GM23338 (cell line): ENCODE data around the gene ARHGEF40. TPM values are rescaled to one million over a fixed set of nuclear protein-coding genes. Genes with fewer than 3 reads are reported as not detected.

Source experiments
- ATAC-seq: fragments of 200-7000 bp; cut with Tn5 transposase; 3 replicates; pipeline ENCODE4 v1.9.1; 2020
- DNase-seq: peaks from one replicate; pipeline ENCODE4 v3.0.0-alpha.2; 2015; ENCODE audit warnings: low spot score
- H2AFZ ChIP-seq: fragments of 200-600 bp; sonication (generic); 2 replicates; pipeline ENCODE4 v1.8.0; 2016; ENCODE audit warnings: antibody characterized with exemption, mild to moderate bottlenecking, moderate library complexity
- H3F3A ChIP-seq: fragments of 200-600 bp; sonication (generic); replicated peaks from 2 replicates; pipeline ENCODE4 v1.8.0; 2017; ENCODE audit warnings: antibody characterized with exemption, mixed run types, low read depth
- H3K27ac ChIP-seq: fragments of 200-600 bp; sonication (generic); 2 replicates; pipeline ENCODE4 v1.6.1; 2016; ENCODE audit warnings: low read depth
- H3K27me3 ChIP-seq: fragments of 200-600 bp; sonication (generic); 2 replicates; pipeline ENCODE4 v1.8.0; 2016; ENCODE audit warnings: mild to moderate bottlenecking, mixed run types, moderate library complexity; ENCODE audit not compliant: insufficient read depth
- H3K36me3 ChIP-seq: fragments of 200-600 bp; sonication (generic); 2 replicates; pipeline ENCODE4 v1.8.0; 2016; ENCODE audit warnings: mild to moderate bottlenecking; ENCODE audit not compliant: insufficient read depth
- H3K4me1 ChIP-seq: fragments of 200-600 bp; sonication (generic); 2 replicates; pipeline ENCODE4 v1.8.0; 2016; ENCODE audit warnings: mild to moderate bottlenecking, moderate library complexity; ENCODE audit not compliant: insufficient read depth
- H3K4me2 ChIP-seq: fragments of 200-600 bp; sonication (generic); 2 replicates; pipeline ENCODE4 v1.7.1; 2017; ENCODE audit warnings: mixed run types
- H3K4me3 ChIP-seq: fragments of 200-600 bp; sonication (generic); 2 replicates; pipeline ENCODE4 v1.6.1; 2016; ENCODE audit warnings: mixed run types
- H3K79me2 ChIP-seq: fragments of 200-600 bp; sonication (generic); replicated peaks from 2 replicates; pipeline ENCODE4 v1.8.0; 2017; ENCODE audit warnings: mild to moderate bottlenecking; ENCODE audit not compliant: insufficient read depth
- H3K9me2 ChIP-seq: fragments of 200-600 bp; sonication (generic); 2 replicates; pipeline ENCODE4 v1.8.0; 2017; ENCODE audit not compliant: insufficient read depth
- H4K20me1 ChIP-seq: fragments of 200-600 bp; sonication (generic); replicated peaks from 2 replicates; pipeline ENCODE4 v1.8.0; 2017; ENCODE audit warnings: mild to moderate bottlenecking; ENCODE audit not compliant: insufficient read depth
- H3K27ac Mint-ChIP-seq: 2 replicates; pipeline ENCODE4 v1.8.0; 2020; ENCODE audit warnings: inconsistent platforms, mild to moderate bottlenecking, moderate library complexity, mixed read lengths
- H3K27me3 Mint-ChIP-seq: 3 replicates; pipeline ENCODE4 v1.8.0; 2022; ENCODE audit warnings: low read depth, mild to moderate bottlenecking, moderate library complexity, mixed read lengths, inconsistent platforms; ENCODE audit not compliant: insufficient read depth, poor library complexity
- H3K36me3 Mint-ChIP-seq: 3 replicates; pipeline ENCODE4 v1.8.0; 2021; ENCODE audit warnings: low read depth, mild to moderate bottlenecking, inconsistent platforms, moderate library complexity, mixed read lengths
- H3K4me1 Mint-ChIP-seq: 3 replicates; pipeline ENCODE4 v1.8.0; 2020; ENCODE audit warnings: mild to moderate bottlenecking, inconsistent platforms, mixed read lengths
- H3K4me3 Mint-ChIP-seq: 3 replicates; pipeline ENCODE4 v1.8.0; 2021; ENCODE audit warnings: moderate library complexity, mild to moderate bottlenecking, inconsistent platforms, mixed read lengths
- H3K9me3 Mint-ChIP-seq: 3 replicates; pipeline ENCODE4 v1.8.0; 2020; ENCODE audit warnings: moderate library complexity, mild to moderate bottlenecking, inconsistent platforms, mixed read lengths
- CREB1 ChIP-seq: fragments of 250-450 bp; sonication (Bioruptor Pico); IDR thresholded peaks from 2 replicates; pipeline ENCODE4 v1.5.0; 2020; ENCODE audit warnings: low read depth, mild to moderate bottlenecking, moderate library complexity
- EZH2 ChIP-seq: fragments of 200-600 bp; sonication (generic); IDR thresholded peaks from one replicate; pipeline ENCODE4 v1.8.0; 2017; ENCODE audit warnings: antibody characterized with exemption, mild to moderate bottlenecking, low read depth; ENCODE audit not compliant: unreplicated experiment
- JUNB ChIP-seq: IDR thresholded peaks from one replicate; pipeline ENCODE4 v1.6.1; 2016; ENCODE audit warnings: antibody characterized with exemption; ENCODE audit not compliant: unreplicated experiment
- NANOG ChIP-seq: IDR thresholded peaks from 2 replicates; pipeline ENCODE4 v1.6.1; 2016; ENCODE audit warnings: antibody characterized with exemption, borderline replicate concordance
- polyA plus RNA-seq: library from polyadenylated mRNA; unstranded; fragments of >200 nt; fragmentation: Nextera tagmentation; extraction: Ambion mirVana; gene quantifications from 2 replicates; pipeline ENCODE4 v1.2.1, GENCODE V29; 2016
- total RNA-seq: library from RNA; depleted of rRNA; stranded (reverse); fragments of >200 nt; shearing (Covaris generic); gene quantifications from 2 replicates; pipeline ENCODE4 v1.2.3, GENCODE V29; 2014
- TF ChIP-seq, protein P1 (sequence below), 2 experiments: fragments of 200-600 bp in 1 of 2; sonication (generic) in 1 of 2; conservative IDR thresholded peaks; 2 replicates each; pipeline versions ENCODE4 v1.5.1 to v1.6.1; 2016 to 2017; ENCODE audit warnings: antibody characterized with exemption in 2 of 2, low read depth in 2 of 2, mild to moderate bottlenecking in 2 of 2, moderate library complexity in 1 of 2
- TF ChIP-seq, protein P2 (sequence below): IDR thresholded peaks from 2 replicates; pipeline ENCODE4 v1.6.1; 2016; ENCODE audit warnings: antibody characterized with exemption
- TF ChIP-seq, protein P3 (sequence below): fragments of 250-450 bp; sonication (Bioruptor Pico); IDR thresholded peaks from 2 replicates; pipeline ENCODE4 v1.5.0; 2020; ENCODE audit warnings: mild to moderate bottlenecking, moderate library complexity

Gene ARHGEF40
- total and polyA plus RNA-seq, 2 experiments from 2014 or later = 17.7 to 44.6 TPM

DNA sequence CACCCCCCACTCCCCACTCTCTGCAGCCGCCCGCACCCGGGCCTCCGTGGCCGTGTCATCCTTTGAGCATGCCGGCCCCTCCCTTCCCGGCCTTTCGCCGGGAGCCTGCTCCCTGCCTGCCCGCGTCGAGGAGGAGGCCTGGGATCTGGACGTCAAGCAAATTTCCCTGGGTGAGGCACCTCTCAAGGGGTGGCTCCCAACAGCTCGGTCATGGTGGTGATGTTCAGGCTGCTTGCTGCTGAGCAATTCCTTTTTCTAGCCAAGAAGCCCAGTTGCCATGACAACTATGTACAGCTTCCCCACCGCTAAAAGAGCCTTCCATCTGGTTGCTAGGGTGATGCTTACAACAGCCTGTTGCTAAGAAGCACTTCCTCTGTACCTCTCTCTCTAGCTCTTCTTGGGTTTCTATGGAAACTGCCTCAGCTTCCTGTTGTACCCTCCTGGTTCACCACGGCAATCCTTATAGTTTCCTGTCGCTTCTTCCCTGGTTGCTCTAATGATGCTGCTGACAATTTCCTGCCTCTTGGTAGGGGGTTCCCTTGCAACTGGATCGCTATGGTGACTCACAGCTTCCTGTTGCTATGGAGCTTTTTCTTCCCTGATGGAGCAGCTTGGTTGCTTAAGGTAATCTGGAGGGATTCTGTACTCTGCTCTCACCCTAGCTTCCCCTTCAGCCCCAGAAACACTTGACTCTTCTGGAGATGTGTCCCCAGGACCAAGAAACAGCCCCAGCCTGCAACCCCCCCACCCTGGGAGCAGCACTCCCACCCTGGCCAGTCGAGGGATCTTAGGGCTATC is 17.4 kb downstream of the ARHGEF40 start:
- Mint-ChIP-seq H3K4me1 (peaks cover 40% of the 10 kb centered on the region), H3K36me3 (peaks cover 86% of the 10 kb centered on the region), H3K9me3 (peaks cover 4% of the 10 kb centered on the region; the same call in 2 of the 3 replicates), H3K27ac (peak overlapping the region; percentile 78; the same call in 1 of the 2 replicates), H3K27me3 (peaks cover 34% of the 10 kb centered on the region), H3K4me3 (no peak overlapping the region)
- Histone ChIP-seq H3K4me3 (no peak overlapping the region), H3K4me1 (peaks cover 12% of the 10 kb centered on the region; the same call in 1 of the 2 replicates), H4K20me1 (peaks cover 22% of the 10 kb centered on the region), H3K9me2 (no peaks in the 10 kb centered on the region), H2AFZ (no peak overlapping the region), H3K27ac (no peak overlapping the region), H3F3A (peaks cover 24% of the 10 kb centered on the region), H3K36me3 (peaks cover 26% of the 10 kb centered on the region), H3K79me2 (peaks cover 3% of the 10 kb centered on the region; the same call in 1 of the 2 replicates), H3K4me2 (no peak overlapping the region), H3K27me3 (no peaks in the 10 kb centered on the region)
- ATAC-seq (peak; percentile 9), DNase-seq (peak; percentile 97)
- TF ChIP-seq, protein P1, sequence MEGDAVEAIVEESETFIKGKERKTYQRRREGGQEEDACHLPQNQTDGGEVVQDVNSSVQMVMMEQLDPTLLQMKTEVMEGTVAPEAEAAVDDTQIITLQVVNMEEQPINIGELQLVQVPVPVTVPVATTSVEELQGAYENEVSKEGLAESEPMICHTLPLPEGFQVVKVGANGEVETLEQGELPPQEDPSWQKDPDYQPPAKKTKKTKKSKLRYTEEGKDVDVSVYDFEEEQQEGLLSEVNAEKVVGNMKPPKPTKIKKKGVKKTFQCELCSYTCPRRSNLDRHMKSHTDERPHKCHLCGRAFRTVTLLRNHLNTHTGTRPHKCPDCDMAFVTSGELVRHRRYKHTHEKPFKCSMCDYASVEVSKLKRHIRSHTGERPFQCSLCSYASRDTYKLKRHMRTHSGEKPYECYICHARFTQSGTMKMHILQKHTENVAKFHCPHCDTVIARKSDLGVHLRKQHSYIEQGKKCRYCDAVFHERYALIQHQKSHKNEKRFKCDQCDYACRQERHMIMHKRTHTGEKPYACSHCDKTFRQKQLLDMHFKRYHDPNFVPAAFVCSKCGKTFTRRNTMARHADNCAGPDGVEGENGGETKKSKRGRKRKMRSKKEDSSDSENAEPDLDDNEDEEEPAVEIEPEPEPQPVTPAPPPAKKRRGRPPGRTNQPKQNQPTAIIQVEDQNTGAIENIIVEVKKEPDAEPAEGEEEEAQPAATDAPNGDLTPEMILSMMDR (conservative IDR thresholded peaks at IDR 0.05; ENCODE audit: low read depth in 2 of 2) = no peak
- TF ChIP-seq JUNB (no peak), NANOG (no peak), EZH2 (no peak), CREB1 (CRISPR knock-in tag) (0 out of 2 replicates have a peak, but pooled peaks have one; percentile 43)
- TF ChIP-seq, protein P2, sequence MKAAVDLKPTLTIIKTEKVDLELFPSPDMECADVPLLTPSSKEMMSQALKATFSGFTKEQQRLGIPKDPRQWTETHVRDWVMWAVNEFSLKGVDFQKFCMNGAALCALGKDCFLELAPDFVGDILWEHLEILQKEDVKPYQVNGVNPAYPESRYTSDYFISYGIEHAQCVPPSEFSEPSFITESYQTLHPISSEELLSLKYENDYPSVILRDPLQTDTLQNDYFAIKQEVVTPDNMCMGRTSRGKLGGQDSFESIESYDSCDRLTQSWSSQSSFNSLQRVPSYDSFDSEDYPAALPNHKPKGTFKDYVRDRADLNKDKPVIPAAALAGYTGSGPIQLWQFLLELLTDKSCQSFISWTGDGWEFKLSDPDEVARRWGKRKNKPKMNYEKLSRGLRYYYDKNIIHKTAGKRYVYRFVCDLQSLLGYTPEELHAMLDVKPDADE = no peak
- TF ChIP-seq, protein P3, sequence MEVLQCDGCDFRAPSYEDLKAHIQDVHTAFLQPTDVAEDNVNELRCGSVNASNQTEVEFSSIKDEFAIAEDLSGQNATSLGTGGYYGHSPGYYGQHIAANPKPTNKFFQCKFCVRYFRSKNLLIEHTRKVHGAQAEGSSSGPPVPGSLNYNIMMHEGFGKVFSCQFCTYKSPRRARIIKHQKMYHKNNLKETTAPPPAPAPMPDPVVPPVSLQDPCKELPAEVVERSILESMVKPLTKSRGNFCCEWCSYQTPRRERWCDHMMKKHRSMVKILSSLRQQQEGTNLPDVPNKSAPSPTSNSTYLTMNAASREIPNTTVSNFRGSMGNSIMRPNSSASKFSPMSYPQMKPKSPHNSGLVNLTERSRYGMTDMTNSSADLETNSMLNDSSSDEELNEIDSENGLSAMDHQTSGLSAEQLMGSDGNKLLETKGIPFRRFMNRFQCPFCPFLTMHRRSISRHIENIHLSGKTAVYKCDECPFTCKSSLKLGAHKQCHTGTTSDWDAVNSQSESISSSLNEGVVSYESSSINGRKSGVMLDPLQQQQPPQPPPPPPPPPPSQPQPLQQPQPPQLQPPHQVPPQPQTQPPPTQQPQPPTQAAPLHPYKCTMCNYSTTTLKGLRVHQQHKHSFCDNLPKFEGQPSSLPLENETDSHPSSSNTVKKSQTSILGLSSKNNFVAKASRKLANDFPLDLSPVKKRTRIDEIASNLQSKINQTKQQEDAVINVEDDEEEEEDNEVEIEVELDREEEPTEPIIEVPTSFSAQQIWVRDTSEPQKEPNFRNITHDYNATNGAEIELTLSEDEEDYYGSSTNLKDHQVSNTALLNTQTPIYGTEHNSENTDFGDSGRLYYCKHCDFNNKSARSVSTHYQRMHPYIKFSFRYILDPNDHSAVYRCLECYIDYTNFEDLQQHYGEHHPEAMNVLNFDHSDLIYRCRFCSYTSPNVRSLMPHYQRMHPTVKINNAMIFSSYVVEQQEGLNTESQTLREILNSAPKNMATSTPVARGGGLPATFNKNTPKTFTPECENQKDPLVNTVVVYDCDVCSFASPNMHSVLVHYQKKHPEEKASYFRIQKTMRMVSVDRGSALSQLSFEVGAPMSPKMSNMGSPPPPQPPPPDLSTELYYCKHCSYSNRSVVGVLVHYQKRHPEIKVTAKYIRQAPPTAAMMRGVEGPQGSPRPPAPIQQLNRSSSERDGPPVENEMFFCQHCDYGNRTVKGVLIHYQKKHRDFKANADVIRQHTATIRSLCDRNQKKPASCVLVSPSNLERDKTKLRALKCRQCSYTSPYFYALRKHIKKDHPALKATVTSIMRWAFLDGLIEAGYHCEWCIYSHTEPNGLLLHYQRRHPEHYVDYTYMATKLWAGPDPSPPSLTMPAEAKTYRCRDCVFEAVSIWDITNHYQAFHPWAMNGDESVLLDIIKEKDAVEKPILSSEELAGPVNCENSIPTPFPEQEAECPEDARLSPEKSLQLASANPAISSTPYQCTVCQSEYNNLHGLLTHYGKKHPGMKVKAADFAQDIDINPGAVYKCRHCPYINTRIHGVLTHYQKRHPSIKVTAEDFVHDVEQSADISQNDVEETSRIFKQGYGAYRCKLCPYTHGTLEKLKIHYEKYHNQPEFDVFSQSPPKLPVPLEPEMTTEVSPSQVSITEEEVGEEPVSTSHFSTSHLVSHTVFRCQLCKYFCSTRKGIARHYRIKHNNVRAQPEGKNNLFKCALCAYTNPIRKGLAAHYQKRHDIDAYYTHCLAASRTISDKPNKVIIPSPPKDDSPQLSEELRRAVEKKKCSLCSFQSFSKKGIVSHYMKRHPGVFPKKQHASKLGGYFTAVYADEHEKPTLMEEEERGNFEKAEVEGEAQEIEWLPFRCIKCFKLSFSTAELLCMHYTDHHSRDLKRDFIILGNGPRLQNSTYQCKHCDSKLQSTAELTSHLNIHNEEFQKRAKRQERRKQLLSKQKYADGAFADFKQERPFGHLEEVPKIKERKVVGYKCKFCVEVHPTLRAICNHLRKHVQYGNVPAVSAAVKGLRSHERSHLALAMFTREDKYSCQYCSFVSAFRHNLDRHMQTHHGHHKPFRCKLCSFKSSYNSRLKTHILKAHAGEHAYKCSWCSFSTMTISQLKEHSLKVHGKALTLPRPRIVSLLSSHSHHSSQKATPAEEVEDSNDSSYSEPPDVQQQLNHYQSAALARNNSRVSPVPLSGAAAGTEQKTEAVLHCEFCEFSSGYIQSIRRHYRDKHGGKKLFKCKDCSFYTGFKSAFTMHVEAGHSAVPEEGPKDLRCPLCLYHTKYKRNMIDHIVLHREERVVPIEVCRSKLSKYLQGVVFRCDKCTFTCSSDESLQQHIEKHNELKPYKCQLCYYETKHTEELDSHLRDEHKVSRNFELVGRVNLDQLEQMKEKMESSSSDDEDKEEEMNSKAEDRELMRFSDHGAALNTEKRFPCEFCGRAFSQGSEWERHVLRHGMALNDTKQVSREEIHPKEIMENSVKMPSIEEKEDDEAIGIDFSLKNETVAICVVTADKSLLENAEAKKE (CRISPR knock-in tag) = no peak
